ENCODE data around the gene DDHD1.
A peak's percentile ranks its signal among the peaks of the same experiment; 100 is the strongest.
"Not testable (repeated sequence)": the region's sequence is repeated elsewhere in the genome, so short reads cannot be mapped to it uniquely, and the experiment has no call there.

Gene DDHD1

DNA sequence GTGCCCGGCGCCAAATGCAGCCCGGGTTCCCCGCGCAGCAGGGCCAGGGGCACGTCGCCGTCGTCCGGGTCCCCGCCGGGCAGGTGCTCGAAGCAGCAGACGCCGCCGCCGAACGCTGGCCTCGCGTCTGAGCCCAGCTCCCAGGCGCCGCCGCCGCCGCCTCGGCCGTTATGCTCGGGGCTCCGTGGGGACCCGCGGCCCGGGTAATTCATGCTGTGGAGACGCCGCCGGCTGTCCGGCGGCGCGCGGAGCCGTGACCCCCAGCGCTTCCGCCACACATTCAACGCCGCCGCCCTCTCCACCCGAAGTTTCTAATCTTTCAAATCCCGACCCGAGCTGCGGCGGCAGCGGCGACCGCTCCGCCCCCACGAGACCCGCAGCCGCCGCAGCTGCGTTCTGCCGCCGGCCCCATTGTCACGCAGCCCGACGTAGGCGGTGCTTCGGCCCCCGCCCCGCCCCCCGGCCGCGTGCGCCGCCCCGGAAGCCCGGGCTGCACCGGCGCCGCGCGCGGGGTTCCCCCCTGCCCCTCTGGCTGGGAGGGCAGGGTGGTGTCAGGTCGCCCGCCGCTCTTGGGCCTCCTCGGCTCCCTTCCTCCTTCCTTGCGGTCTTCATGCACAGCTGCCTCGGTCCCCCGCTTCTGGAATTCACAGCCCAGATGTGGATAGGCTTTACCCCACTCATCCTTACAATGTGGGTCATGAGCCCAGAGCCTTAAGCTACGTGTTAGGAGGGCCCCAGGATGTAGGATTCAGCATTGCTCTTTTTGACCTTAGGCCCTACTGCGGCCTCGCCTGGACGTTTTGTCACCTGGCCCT is at the start of gene DDHD1:
TSS of gene DDHD1 (minus strand) at position 437 of the 815 bp plus-strand sequence. CDS start at position 212, 225 bp downstream.
- peak; percentile 90 for DNase-seq

GRCh38 chr14:53195949-53196348 is 42.8 kb upstream of the DDHD1 start:
- no peak for DNase-seq

DNA sequence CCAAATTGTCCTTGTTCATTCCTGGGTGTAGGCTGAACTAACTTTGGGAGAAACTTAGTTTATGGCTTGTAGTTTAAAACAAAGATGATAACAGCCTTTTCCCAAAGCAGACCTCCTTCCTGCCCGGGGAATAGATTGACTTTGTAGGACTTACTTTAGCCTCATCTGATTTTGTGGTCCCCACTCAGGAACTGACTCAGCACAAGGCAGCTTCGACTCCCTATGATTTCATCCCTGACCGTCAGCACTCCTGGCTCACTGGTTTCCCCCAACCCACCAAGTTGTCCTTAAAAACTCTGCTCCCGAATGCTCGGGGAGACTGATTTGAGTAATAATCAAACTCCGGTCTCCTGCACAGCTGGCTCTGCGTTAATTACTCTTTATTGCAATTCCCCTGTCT is 40.1 kb upstream of the DDHD1 start:
- DNase-seq, result no peak

DNA sequence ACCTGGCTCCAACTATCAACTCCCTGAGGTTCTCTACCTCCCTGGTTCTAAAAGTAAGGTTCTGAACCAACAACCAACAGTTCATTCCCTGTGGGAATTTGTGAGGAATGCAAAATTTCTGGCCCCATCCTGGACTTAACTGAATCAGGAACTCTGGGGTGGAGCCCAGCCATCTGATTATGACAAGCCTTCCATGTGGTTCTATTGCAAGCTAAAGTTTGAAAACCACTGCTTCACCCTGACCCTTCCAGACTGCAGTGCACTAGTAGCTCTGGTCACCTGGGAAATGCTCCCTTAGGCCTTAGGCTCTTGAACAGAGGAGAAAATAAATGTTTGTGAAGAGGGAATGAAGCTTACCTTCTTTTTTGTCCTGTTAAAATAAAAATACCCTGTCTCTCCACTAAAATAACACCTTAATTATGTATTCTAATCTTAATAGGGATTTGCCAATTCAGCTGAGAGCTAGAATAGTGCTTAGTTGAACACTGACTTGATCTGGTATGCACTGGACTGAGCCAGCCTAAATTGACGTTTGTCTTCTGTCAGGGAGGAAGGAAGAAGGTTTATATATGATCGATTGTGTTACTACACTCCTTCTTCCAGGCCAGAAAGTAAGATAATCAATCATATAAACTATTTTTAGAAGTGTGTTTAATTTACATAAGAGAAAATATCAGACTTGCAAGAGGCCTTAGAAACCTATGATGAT is 39.1 kb upstream of the DDHD1 start:
- DNase-seq, result no peak

DNA sequence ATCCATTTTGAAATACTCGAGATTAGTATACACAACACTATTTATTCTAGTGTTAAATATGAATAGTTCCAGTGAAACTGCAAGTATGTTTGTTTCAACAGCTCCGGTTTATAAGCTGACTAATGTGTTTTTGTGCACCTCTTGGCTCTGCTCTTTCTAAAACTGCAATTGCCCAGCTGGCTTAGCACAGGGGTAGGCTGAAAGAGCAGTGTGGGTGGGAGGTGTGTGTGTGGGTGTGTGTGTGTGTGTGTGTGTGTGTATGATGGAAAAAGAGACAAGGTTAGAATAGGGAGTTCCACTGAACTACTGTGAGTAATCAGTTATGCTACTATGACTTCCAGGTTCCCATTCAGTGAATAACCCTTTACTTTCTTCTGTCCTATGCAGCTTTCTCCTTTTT is 37.8 kb upstream of the DDHD1 start:
- no peak for DNase-seq

- no peak for DNase-seq
These were observed 34.9 kb upstream of the DDHD1 start for GRCh38 chr14:53187921-53188463.

DNA sequence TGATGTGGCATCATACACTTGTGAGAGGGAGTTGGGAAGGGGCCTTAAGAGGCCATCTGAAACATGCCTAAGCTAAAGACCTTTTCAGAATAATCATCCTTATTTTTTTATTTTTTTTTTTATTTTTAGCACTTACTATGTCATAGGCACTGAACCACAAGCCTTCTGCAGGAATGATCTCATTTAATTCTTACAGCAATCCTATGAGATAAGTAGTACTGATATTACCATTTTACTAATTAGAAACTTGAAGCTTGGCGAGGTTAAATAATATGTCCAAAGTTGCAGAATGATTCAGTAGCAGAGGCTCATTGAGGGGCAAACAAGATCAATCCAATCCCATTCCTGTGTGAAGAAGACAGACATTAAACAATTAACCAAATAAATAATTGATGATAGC is 33.4 kb upstream of the DDHD1 start:
- DNase-seq, result no peak

DNA sequence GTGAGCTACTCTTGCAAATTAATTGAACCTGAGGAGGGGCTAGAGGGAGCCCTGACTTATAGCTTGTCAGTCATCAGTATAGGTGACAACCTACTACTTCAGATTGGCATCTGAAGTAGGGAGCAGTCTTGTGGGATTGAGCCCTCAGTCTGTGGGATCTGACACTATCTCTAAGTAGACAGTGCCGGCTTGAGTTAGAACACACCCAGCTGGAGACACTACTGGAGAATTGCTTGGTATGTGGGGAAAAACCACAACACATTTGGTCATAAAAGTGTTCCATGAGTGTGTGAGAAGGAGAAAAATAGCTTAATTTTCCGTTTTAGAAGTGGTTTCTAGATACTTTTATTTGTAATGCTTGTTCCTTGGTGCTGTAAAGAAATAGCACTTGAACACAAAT is 30.5 kb upstream of the DDHD1 start:
- no peak for DNase-seq

GRCh38 chr14:53183056-53183455 is 29.9 kb upstream of the DDHD1 start:
- no peak for DNase-seq

DNA sequence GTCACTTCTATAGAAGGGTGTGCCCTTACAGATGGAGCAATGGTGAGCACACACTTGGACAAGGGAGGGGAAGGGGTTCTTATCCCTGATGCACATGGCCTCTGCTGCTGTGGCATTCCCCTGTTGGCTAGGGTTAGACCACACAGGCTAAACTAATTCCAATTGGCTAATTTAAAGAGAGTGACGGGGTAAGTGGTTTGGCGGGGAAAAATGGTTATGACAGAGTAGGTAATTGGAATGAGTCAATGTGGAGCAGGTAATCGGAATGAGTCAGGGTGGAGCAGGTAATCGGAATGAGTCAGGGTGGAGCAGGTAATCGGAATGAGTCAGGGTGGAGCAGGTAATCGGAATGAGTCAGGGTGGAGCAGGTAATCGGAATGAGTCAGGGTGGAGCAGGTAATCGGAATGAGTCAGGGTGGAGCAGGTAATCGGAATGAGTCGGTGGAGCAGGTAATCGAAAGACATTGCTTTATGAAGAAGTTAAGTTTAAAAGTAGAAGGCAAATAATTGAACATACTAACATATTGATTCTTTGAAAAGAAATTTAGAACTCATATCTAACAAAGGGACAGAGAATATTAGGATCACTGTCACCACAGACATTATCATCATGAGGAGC is 28.4 kb upstream of the DDHD1 start:
- not testable (repeated sequence) for DNase-seq

DNA sequence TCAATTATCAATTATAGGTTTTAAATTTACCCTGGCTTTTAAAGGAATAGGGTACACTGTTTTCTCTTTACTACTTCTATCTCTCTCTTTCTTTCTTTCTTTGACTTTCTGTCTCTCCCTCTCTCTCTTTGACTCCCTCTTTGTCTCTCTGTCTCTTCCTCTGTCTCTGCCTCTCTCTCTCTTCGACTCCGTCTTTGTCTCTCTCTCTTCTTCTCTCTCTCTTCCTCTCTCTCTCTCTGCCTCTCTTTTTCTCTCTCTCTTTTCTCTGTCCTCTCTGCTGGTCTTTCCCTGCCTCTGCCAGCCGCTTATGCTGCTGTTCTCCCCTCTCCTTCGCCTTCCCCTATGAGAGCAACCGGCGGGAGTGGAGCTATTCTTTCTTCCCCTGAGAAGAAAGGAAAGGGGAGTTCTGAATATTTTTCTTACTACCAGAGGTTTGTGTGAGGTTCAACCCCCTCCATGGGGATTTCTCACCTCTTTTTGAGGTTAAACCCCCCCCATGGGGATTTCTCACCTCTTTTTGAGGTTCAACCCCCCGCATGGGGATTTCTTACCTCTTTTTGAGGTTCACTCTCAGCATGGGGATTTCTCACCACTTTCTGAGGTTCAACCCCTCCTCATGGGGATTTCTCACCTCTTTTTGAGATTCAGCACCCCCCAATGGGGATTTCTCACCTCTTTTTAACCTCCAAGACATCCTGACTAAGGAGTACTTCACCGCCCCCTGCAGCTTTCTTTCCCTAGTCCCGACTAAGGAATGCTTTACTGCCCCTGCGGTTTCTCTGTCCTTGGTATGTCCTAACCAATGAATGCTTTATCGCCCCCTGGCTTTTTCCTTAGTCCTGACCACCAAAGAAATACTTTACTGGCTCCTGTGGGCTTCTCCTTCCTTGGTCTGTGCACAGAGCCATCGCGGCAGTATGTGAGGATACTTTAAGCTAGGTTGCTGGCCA is 27.4 kb upstream of the DDHD1 start:
- no peak for DNase-seq

GRCh38 chr14:53179486-53180005 is 26.4 kb upstream of the DDHD1 start:
- DNase-seq, result not testable (repeated sequence)

- DNase-seq, result no peak
These were observed 22.3 kb upstream of the DDHD1 start for GRCh38 chr14:53175375-53175774.

DNA sequence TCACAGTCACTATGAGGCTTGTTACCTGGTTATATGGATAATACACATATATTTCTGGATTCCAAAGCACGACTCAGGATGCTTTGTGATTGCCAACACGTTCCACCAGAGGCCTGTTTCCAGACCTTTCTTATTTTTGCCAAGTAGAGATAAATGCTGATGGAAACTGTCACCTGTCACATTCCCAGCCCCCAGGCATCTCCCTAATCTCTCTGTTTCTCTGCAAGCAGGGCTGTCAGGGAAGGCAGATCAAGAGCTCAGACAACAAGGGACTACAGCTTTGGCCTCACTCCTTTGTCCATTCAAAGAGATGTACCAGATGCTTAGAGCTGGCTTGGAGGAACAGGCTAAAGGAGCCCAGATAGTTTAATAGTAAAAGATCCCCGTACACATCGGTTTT is 21.8 kb upstream of the DDHD1 start:
- DNase-seq, result no peak

DNA sequence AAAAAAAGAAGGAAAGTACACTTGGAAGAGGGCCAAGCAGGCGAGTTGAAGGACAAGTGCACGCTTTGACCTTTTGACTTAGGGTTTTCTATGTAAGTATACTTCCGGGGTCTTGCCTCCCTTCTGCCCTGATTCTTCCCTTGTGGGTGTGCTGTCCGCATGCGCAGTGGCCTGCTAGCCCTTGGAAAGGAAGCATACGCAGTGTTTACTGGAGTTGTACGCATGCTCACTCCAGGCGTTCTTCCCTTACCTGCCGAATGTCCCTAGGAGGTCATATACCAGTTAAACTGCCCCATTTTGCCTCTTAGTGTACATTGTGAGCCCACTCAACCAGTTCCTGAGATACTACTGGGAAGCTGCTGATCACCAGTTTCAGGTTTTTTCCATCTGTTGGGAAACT is 15.7 kb upstream of the DDHD1 start:
- DNase-seq, result no peak

- no peak for DNase-seq
These were observed 14.6 kb upstream of the DDHD1 start for GRCh38 chr14:53167602-53168328.

DNA sequence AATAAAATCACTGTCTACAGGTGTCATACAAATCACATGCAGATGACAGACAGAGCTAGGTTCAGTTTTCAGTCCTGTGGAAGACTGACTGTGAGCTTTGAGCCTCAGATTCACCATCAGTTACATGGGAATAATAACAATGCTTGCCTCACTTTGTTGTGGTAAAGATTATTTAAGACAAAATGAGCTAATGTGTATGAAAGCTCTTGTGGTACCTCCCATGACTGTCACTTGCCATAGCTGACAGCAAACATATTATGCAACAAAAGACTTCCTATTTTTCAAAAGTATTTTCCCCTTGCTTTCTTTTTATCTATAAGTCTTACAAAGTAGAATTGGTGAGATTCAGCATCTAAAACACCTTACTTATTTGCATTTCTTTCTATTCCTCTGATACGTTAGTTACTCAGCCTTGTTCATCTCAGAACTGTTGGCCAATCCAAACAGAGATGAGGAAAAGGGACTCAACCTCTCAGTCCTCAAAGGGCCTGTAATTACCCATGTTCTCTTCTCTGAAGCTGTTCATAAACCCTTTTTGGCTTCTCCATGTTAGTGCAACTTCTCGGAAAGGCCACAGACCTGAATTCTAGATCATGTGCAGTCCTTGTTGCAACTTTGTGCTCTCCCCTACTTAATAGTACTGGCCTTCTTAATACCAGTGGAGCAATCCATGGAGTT is 8.8 kb upstream of the DDHD1 start:
- no peak for DNase-seq

DNA sequence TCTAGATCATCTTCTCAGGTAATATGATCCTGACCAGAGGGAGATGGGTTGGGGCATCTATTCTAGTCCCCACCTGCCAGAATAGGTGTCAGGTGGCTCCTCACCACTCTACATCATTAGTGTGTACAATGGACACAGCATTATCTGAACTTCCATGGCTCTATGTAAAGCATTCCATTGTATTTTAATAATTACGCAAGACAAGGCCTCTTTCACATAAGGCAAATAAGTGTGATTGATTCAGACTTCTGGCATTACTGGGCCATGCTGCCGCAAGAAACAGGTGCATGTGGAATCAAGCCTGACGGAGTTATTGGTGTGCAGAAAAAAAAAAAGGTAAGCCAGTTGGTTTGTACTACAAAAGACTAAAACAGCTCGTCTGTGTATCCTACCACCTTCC is 3.1 kb upstream of the DDHD1 start:
- peak; percentile 65 for DNase-seq

GRCh38 chr14:53153702-53154112 is 584 bp upstream of the DDHD1 start:
- DNase-seq, result no peak

DNA sequence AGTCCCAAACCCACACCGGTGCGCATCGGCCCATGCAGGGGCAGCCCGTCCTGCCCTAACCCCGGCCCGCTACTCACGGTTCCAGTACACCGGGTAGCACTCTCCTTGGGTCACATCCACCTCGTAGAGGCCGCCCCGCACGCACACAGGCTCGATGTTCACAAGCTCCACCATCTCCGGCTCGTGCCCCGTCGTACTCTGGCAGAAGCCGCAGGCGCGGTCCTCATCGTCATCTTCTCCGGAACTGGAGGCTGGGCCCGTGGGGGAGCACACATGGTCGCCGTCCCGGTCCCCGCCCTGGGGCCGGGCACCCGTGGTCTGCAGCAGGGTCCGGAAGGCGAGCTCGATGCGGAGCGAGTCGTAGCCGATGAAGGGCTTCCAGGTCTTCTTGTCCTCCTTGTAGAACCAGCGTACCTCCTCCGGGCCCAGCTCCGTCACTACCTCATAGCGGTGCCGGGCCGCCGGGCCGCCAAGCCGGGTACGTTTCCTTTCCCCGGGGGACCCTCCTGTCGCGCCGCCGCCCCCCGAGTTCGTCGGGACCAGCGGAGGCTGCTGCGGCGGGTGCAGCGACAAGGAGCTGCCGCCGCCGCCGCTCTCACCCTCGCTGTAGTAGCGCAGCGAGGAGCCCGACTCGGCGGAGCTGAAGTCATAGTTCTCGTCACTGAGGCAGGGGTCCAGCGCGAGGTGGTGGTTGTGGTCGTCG is 788 bp downstream of the DDHD1 start:
- peak; percentile 27 for DNase-seq

All from NCI-H345 (cell line).